ENCODE data around the gene M6PR. TPM values are rescaled to one million over a fixed set of nuclear protein-coding genes. Genes with fewer than 3 reads are reported as not detected.

The M6PR gene
- total and polyA plus RNA-seq, 2 of the 8 experiments (the other 6 are each of a cell fraction or from before 2014, with no cell fraction given) = 106 to 122 TPM

DNA sequence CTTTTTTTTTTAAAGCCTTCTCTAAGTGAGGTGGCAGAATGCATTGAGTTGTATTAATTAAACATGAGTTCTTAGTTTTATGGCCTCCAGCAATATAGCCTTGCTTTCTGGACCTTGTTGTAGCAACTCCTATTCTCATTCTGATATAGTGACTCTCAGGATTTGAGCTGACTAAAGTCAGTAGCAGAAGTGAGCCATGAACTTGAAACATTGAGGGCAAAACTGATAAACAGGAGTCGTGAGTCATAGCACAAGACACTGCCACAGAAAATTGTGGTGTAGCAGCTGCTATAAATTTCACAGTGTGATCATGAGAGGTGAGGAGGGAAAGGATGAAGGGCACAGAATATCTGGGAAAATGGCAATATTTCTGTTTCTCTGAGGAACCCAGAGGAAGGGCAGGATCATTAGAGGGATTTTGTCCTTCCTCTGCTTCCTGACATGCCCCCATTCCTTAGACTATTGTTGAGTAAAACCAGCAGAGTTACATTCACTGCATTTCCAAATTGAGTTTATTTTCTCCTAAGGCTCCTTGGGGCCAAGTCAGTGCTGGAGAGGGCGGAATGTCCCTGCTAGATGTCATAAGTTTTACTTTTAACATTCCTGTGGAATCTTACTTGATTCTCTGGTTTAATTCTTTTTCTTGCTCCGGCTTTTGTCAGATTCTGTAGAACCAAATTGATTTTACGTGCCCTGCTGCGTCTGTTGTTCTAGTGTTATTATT, 47.4 kb upstream of the M6PR start:
- Histone ChIP-seq H3K18ac (ENCODE audit: extremely low read depth, low read length) (no peak overlapping the region), H3K27me3 (replicated peaks in 1 of 4; ENCODE audit: control insufficient read depth in 3 of 4, extremely low read depth in 1 of 4, insufficient read depth in 3 of 4, low read length in 3 of 4) (no peaks in the 10 kb centered on the region), H2AFZ (ENCODE audit: low read length) (no peak overlapping the region), H3K4me3 (ENCODE audit: extremely low read depth in 1 of 4, insufficient read depth in 2 of 4, low read depth in 3 of 4, low read length in 4 of 4) (no peak overlapping the region), H4K20me1 (replicated peaks in 1 of 2; ENCODE audit: control insufficient read depth in 1 of 2, insufficient read depth in 2 of 2, low read length in 2 of 2) (no peaks in the 10 kb centered on the region), H3K56ac (replicated peaks; ENCODE audit: insufficient read length, low read depth, low read length) (no peak overlapping the region), H3K9me3 (ENCODE audit: insufficient read depth in 2 of 2, low read depth in 1 of 2, low read length in 1 of 2) (no peaks in the 10 kb centered on the region), H2BK5ac (ENCODE audit: low read depth, low read length) (0 out of 2 replicates have a peak overlapping the region, but pooled peaks have one; percentile 46), H3K79me1 (ENCODE audit: low read depth, low read length) (no peaks in the 10 kb centered on the region), H3K14ac (ENCODE audit: insufficient read length) (no peak overlapping the region), H4K8ac (ENCODE audit: extremely low read depth, insufficient read depth, low read length) (no peak overlapping the region), H3K4me1 (replicated peaks in 1 of 4; ENCODE audit: control insufficient read depth in 3 of 4, insufficient read depth in 4 of 4, low read length in 3 of 4) (peaks cover 0 to 3% (median 0%) of the 10 kb centered on the region in 4 experiments; a peak in 2 of 7 replicates), H2BK15ac (ENCODE audit: low read length) (no peak overlapping the region), H3K9ac (replicated peaks in 1 of 4; ENCODE audit: extremely low read depth in 1 of 4, low read depth in 3 of 4, low read length in 3 of 4) (no peak overlapping the region; a peak in 1 of 7 replicates), H4K5ac (ENCODE audit: insufficient read length, low read depth, low read length) (no peak overlapping the region), H2AK5ac (ENCODE audit: low read depth, low read length) (no peak overlapping the region), H3K27ac (ENCODE audit: low read depth, low read length) (no peak overlapping the region), H2BK120ac (replicated peaks; ENCODE audit: low read depth, low read length) (no peak overlapping the region), H2BK12ac (ENCODE audit: low read depth, low read length) (no peak overlapping the region), H3K23ac (ENCODE audit: insufficient read length) (no peak overlapping the region), H3K4ac (replicated peaks; ENCODE audit: insufficient read length, low read depth, low read length) (no peak overlapping the region), H3K79me2 (ENCODE audit: control insufficient read depth in 1 of 2, insufficient read depth in 2 of 2, low read length in 2 of 2) (no peaks in the 10 kb centered on the region), H2BK20ac (ENCODE audit: low read length) (no peak overlapping the region), H3K23me2 (ENCODE audit: low read depth, low read length) (no peaks in the 10 kb centered on the region), H3K4me2 (ENCODE audit: insufficient read depth in 1 of 2, low read depth in 2 of 2, low read length in 2 of 2) (no peak overlapping the region), H4K91ac (replicated peaks; ENCODE audit: insufficient read length, low read length) (no peak overlapping the region), H3K36me3 (ENCODE audit: control insufficient read depth in 2 of 4, insufficient read depth in 4 of 4, low read length in 3 of 4) (no peaks in the 10 kb centered on the region)
- 82% methylated on average over 5 of the region's 5 CpGs; no CpG with 5 or more reads in 1 of the 2 experiments for WGBS, 2 experiments (ENCODE audit: extremely low coverage in 1 of 2, insufficient coverage in 1 of 2, insufficient read length in 1 of 2, insufficient replicate concordance in 2 of 2, low coverage in 1 of 2, low lambda C conversion rate in 2 of 2, missing lambda C conversion rate in 1 of 2)
- no peak for DNase-seq (ENCODE audit: low read depth in 1 of 2, low spot score in 2 of 2)
- no peak for FAIRE-seq
- ChIA-PET POLR2A (ENCODE audit: partially characterized antibody) (interaction anchor here (0.6 kb wide), 1 partner anchor 251 kb away, joined by 3 read pairs; no protein-coding TSS in a partner anchor), CTCF (ENCODE audit: partially characterized antibody) (interaction anchor here (0.7 kb wide), 1 partner anchor 619 kb away, joined by 3 read pairs; no protein-coding TSS in a partner anchor)
- TF ChIP-seq SP4 (IDR thresholded peaks at IDR 0.05; ENCODE audit: low read length) = no peak
- TF ChIP-seq, protein P1, sequence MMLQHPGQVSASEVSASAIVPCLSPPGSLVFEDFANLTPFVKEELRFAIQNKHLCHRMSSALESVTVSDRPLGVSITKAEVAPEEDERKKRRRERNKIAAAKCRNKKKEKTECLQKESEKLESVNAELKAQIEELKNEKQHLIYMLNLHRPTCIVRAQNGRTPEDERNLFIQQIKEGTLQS (IDR thresholded peaks at IDR 0.05; ENCODE audit: insufficient read depth, low read depth, low read length) = no peak
- no peak for TF ChIP-seq HDAC2 (IDR thresholded peaks at IDR 0.05; ENCODE audit: borderline replicate concordance in 1 of 2, low read depth in 2 of 2, low read length in 2 of 2)
- no peak for TF ChIP-seq CREB1 (IDR thresholded peaks at IDR 0.05)
- no peak for TF ChIP-seq CTCF (IDR thresholded peaks at IDR 0.05; ENCODE audit: control extremely low read depth in 1 of 3, insufficient read depth in 1 of 3, low read depth in 1 of 3, low read length in 3 of 3)
- TF ChIP-seq USF2 (IDR thresholded peaks at IDR 0.05; ENCODE audit: low read length) = no peak
- no peak for TF ChIP-seq SP1 (IDR thresholded peaks at IDR 0.05; ENCODE audit: low read depth, low read length)
- TF ChIP-seq GABPA (IDR thresholded peaks at IDR 0.05; ENCODE audit: borderline replicate concordance, insufficient read depth, low read length) = no peak

All from H1 (cell line).